HG03103 (cell line): Measurements from ENCODE around the gene RAET1G.
"Not testable (repeated sequence)": the region's sequence is repeated elsewhere in the genome, so short reads cannot be mapped to it uniquely, and the experiment has no call there.

ENCODE experiments used
- ATAC-seq: cut with Tn5 transposase; IDR thresholded peaks from one replicate; pipeline ENCODE4 v1.9.1; 2021; ENCODE audit warnings: low read depth; ENCODE audit not compliant: unreplicated experiment

RAET1G gene

DNA sequence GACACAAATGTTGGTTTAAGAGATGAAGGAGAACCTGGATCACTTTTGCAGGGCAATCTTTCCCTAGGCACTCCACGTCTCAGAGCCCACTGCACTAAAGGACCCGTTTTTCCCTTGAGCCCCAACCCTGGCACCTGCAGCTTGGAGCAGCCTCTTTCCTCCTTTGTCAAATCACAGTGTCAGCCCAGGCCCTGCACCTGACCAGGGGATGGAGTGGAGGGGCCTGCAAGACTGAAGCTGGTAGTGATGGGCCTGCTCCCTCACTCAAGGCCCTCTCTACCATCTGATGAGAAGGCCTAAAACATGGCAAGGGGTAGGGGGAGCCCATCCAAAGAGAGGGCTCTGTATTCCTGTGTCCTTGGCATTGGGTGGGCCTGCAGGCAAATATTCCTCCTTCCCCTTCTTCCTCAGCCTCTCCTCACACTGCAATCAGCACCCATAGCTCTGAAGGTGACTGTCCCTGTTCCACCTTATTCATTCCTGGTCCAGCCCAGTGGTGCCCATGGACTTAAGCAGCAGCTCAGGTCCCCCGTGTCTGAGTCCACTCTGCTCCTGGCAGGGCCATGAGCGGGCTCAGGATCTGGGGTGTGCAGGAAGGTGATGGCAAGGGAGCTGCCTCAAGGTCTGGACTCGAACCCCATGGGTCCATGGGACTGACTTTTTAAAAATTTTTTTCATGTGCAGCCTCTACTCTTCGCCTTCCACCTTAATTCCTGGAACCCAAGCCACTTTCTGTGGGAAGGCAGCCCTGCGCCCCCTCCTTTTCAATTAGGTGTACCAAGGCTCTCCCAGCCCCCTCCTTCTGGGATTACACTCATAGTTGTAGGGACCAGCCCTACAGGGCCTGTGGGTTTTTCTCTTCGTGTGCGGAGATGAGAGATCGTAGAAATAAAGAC is 6.7 kb downstream of the RAET1G start:
- no peak for ATAC-seq

DNA sequence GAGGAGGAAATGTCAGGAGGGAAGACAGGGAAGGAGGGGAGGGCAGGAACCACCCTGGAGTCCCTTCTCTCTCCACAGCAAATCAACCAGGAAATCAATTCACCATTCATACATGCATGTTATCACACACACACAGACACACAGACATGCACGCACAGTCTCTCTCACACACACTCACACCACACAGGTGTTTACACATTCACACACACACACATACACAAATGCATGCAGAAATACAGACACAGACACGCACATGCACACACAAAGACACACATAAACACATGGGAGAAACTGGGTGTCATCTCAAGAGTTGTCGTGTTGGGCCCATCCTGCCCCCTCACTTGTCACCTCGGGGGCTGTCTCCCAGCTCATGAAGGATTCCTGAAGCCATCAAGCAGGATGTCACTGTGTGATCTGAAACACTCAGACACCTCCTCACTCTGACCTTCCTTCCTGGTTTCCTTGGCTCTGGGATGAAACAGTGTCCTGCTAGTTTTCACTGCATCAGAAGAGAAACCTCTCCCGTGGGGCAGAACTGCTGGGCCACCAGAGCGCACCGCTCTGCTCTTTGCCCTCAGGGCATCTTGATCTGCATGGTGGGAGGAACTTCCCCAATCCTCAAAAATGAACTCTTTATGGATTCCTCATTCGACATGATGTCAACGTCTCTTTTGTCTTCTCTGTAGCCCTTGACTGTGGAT is 9.2 kb downstream of the RAET1G start:
- ATAC-seq: no peak

DNA sequence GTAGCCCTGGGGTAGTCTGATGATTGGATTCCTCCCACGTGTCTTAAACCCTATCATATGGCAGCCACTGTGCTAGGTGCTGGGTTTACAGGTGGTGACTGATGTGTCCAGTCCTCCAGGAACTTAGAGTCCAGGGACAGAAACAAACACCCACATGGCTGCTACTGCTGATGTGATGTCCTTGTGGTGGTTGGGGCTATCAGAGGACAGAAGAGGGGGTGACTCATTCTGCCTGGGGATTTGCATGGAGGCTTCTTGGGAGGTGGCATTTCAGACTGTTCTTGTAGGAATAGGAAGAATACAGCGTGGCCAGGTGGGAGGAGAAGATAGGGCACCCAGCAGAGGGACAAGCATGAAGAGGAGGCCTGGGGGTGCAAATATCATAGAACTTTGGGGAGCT is 9.8 kb downstream of the RAET1G start:
- ATAC-seq: no peak

DNA sequence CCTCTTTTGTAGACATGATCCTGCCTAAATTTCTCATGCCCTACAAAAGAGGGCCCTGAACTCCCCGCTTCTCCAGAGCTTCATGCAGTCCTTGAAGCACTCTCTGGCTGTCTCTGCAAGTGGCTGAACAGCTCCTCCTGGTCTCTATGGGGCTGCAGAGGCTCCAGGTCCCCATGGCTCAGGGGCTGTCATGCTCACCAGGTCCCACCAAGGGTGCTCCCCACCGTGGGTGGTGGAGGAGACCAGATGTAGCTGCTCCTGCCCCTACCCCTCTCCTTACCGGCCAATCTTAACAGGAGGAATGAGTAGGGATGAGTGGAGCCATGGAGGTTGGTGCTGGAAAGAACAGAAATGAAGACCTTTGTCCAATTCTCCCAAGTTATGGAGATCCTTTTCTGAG is 10.2 kb downstream of the RAET1G start:
- not testable (repeated sequence) for ATAC-seq

DNA sequence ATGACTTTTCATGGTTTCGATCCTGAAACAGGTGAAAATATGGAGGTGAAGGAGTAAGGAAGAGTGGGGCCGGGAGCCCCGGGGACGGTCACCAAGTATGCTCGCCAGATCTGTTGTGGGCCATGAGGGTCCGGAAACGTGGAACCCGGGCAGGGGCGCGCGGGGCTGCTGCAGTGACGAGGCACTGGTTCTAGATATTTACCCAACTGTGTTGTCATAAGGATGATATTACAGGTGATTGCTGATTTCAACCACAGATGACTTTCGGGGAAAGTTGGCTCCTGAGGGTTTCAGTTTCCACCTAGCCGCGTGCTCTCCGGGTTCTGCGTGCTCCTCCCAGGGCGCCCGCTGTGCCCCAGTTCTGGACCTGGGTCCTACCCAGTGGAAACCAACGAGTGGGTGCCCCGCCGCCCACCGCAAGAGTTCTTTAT is 12.2 kb downstream of the RAET1G start:
- no peak for ATAC-seq

DNA sequence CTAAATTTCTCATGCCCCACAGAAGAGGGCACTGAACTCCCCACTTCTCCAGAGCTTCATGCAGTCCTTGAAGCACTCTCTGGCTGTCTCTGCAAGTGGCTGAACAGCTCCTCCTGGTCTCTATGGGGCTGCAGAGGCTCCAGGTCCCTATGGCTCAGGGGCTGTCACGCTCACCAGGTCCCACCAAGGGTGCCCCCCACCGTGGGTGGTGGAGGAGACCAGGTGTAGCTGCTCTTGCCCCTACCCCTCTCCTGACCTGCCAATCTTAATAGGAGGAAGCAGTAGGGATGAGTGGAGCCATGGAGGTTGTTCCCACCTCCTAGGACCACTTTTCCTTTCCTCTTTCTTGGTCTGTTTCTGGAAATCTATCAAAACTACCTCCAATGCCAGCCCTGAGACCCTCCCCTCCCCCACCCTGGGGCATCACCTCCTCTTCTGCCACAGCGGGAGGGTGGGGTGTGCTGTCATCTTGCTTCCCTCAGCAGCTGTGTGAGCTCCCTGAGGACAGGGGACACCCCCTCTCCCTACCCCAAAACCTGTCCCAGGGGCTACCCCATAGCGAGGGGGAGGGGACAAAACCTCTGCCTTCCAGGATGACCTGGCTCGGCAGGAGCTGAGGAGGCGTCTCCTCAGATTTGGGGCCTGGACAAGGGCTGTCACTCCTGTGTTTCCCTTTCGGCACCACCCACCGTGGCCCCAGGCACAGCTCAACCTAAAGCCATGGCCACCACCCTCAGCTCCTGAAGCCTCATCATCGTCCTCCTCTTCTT is 13.0 kb downstream of the RAET1G start:
- ATAC-seq: no peak

DNA sequence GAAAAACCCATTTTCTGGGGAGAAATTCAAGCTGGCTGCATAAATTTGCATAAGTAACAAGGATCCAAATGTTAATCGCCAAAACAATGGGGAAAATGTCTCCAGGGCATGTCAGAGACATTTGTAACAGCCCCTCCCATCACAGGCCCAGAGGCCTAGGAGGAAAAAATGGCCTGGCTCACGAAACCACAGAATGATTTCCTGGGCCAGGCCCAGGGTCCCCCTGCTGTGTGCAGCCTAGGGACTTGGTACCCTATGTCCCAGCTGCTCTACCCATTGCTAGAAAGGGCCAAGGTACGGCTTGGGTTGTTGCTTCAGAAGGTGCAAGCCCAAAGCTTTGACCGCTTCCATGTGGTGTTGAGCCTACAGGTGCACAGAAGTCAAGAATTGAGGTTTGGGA is 14.4 kb downstream of the RAET1G start:
- not testable (repeated sequence) for ATAC-seq

DNA sequence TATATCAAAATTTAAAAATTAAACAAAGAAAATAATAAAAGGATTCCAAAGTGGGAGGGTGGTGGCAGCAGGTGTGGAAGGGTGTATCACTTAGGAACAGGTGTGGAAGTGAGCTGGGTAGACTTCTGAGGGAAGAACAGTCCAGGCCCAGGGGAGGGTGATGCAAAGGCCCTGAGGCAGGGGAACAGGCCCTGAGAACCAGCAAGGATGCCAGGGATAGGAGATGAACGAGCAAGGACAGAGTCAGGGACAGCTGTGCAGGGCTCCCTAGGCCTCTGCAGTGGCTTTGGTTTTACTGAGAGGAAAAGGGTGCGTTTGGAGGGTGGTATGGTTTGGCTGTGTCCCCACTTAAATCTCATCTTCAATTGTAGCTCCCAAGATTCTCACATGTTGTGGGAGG is 15.6 kb downstream of the RAET1G start:
- no peak for ATAC-seq

DNA sequence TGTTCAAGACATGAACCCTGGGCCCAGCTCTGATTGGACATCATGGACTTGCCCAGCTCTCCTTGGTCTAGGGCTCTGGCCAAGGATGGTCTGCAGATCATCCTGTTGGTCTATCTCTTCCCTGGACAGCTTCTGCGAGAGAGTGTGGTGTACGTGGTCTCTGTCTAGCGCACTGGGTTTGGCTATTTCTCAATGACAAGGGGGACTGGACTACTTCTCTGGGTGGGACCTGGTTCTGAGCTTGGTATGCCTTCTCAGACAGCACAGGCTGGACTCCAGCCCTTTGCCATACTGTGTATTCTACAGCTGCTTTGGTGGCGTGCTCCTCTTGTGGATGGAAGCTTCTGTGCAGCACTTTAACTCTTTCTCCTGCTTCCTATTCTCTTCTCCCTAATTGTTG is 16.5 kb downstream of the RAET1G start:
- no peak for ATAC-seq

DNA sequence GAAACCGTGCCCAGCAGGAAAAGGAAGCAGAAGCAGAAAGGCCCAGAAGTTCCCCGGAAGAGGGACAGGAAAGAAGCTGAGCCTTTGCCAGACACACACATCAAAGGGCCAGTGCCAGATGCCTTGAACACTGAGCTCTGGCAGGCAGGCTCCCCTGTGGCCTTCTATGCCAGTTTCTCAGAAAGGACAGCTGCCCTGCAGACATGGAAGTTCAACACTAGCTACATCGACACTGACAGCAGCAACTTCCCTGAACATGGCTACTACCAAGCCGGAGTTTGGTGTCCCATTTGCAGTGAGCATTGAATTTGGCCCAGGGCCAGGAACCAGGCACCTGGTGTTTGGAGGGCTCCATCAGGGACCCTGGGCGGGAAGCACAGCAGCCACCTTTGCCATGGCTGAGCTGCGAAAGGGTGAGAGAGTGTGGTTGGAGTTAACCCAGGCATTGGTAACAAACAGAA is 17.0 kb downstream of the RAET1G start:
- no peak for ATAC-seq

DNA sequence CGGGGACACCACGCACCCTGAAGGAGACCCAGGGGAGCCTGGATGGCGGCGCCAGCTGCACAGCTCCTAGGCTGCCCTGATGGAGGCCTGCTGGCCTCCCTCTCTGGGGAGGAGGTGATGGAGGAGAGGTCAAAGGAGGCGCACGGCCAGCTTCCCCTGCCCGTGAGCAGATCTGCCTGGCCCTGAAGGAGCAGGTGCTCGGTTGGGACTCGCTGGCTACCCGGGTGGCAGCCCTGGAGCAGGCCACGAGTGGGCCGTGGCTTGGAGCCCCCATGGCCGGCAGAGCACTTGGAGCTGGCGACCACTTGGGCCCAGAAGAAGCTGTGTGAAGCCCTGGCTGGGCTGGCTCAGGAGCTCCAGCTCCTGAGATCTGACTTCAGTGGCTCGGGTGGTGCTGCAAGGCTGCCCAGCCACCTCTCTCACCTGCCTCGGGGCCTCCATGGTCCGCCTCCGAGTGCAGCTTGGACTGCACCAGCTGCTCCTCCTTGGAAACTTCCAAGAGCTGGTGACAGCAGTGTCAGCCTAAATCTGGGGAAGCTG is 17.5 kb downstream of the RAET1G start:
- ATAC-seq: no peak

DNA sequence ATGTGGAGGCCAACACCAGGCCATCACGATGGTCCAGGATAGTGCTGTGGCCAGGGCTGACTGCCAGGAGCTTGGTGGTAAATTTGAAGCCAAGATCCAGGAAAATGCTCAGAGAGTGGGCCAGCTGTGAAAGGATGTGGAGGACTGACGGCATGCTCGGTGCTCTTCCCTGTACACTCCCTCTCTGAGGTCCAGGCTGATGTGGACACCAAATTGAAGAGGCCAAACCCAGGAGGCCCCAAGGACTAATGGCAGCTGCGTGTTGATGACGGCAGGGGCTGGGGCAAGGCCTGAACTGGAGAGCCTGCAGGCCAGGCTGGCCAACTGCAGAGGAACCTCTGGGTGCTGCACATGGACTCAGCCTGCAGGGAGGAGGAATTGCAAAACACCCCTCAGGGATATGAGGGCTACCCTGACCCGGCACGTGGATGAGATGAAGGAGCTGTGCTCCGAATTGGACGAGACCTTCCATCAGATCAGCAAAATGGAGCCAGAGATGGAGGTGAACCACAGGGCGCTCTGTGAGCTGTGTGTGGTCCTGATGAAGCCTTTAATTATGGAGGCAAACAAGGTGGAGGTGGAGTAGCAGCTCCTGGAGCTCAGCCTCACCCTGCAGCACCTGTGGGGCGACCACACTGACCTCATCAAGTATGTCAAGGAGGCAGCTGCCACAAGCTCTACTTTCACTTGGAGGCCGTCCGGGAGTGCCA is 18.1 kb downstream of the RAET1G start:
- ATAC-seq: no peak

DNA sequence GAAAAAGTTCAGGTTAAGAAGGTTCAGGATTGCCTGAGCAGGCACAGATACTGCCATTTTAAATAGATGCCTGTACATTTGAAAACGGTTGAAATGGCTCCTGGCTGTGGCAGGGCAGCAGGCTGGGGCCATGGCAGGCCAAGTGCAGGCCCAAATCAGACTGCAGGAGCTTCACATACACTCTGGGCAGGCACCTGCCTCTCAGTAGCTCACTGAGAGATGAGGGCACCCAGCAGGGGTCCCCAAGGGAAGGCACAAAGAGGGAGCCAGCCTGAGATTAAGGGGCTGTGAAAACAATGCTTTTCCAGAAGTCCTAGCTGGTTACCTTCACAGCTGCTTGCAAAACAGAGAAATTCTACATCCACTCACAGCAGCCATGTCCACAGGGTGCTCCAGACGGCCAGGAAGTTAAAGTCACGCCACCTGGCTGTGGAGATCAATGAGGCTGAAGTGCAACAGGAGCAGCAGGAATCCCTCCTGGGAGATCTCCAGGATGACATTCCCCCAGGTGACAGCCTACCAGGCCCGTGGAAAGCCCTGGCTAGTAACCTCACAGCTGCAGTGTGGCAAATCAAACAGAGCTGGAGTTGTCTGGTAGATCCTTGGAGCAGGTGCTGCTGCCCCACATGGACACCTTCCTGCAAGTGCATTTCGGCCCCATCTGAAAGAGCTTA is 18.8 kb downstream of the RAET1G start:
- no peak for ATAC-seq

DNA sequence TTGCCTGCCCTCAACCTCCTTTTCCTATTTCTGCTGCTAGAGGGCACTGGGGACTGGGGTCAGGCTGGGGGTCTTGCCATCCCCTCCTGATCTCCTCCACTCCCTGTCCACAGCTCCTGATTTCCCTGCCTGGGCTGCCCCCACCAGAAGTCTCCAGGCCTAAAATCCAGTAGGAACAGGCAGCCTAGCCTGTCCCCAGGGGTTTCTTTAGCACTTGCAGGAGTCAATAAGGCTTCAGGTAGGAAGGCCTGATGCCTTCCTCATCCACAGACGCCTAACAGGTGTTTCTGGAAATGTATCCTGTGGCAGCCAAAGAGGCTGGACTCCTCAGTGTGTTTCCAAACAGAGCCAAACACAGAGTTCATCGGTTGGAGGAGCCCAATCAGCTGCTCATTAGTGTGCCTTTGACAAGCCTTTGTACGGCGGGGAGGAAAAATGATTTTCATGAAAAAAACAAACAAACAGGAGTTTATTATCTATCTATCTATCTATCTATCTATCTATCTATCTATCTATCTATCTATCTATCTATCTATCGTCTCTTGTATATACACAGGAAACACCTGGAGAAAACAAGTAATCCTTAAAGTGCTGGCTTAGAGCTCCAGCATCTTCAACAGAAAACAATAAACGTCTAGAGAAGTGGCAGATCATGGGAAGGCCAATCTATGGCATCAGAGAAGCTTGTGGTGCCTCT is 21.3 kb downstream of the RAET1G start:
- ATAC-seq: no peak

DNA sequence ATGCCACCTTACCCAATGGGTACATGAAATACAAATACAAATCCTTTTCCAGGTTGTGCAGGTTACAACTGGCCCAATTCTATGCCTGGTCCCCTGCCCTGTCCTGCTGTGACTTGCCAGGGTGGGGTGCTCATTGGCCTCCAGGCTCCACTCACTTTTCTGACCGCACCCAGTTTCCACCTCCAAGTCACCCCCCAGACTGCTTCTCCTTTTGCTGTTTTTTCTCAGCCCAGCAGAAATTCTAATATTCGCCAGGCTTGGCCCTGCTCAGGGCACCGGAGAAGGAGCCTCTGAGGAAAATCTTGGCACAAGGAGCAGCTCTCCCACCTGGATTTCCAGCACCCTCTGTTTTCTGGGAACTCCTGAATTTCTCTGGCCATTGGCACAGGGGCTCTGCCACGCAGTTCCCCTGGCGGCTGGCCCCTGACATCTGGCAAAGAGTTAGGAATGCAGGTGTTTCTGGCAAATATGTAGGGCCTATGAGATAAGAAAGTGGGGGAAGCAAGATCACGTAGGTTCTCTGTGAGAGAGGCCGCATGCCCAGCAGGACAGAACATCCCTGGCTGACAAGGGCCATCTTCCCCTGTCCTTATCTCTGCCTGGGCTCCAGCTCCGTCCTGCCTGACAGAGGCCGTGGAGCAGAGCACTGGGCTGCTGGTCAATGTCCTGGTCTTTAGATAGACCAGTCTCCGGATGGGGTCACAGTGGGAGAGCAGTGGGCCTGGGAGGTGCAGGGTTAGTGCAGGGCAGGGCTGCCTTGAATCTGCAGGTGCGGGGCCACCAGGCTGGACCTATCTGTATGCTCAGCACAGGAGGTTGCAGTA is 22.1 kb downstream of the RAET1G start:
- ATAC-seq: no peak

DNA sequence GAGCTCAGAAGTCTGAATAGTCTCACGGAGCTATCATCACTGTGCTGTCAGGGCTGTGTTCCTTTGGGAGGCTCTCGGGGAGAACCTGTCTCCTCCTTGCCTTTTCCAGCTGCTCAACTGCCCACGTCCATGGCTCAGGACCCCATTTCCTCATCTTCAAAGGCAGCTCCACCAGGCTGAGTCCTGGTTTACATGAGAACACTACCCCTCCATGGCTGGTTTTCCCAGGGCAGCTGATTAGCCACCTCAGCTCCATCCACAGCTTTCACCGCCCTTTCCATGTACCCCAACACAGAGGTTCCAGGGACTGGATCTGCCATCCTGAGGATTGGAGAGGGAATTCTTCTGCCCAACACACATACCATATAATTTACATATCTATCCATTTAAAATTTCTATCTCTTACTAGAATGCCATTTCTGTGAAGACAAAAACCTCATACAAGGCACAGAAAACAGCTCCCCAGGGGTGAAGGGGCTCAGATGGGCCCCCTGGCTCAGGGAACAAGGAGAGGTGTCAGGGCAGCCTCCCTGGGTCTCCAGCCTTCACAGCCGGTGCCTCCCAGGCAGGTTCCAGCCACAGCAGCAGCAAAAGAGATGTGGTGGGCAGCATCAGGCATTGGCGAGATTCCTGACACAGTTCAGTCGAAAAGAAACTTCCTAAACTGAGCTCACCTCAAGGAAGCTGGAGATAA is 22.8 kb downstream of the RAET1G start:
- no peak for ATAC-seq

DNA sequence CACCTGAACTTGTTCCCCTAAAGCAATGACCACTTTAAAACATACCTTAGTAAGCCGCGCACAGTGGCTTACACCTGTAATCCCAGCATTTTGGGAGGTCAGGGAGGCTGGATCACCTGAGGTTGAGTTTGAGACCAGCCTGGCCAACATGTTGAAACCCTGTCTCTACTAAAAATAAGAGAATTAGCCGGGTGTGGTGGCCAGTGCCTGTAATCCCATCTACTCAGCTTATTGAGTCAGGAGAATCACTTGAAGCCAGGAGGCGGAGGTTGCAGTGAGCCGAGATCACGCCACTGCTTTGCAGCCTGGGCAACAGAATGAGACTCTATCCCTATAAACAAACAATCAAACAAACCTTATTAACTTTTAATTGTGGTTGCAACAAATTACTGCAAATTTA is 23.4 kb downstream of the RAET1G start:
- no peak for ATAC-seq

DNA sequence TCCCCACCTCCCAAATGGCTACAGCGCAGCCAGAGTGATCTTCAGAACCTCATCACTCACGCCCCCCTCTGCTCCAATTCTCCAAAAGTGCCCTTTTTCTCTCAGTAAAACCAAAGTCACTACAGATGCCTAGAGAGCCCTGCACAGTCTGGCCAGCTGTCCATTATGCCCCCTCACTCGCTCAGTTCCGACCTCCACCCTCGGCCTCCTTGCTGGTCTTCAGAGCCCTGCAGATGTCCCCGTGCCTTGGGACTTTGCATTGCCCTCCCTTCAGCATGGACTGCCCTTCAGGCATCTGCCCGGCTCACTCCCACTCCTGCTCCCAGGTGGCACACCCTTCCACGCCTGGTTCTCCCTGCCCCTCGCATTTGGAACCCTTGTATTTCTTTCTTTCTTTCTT is 24.0 kb downstream of the RAET1G start:
- no peak for ATAC-seq
